ENCODE data around the gene GRIN2B. TPM values are rescaled to one million over a fixed set of nuclear protein-coding genes. Genes with fewer than 3 reads are reported as not detected.

The GRIN2B gene
- total and polyA plus RNA-seq, 9 of the 15 experiments (the other 6 are each of a cell fraction or from before 2014, with no cell fraction given) = not detected

GRCh38 chr12:13978876-13979275 is 2.5 kb downstream of the GRIN2B start:
- ATAC-seq (no peak), FAIRE-seq (no peak), DNase-seq (ENCODE audit: extremely low read depth in 1 of 4, low spot score in 3 of 4) (no peak)
- no peaks in the 10 kb centered on the region; a peak in 1 of 5 replicates for H3K4me1 ChIP-seq (replicated peaks in 1 of 2; ENCODE audit: control insufficient read depth in 2 of 2, insufficient read depth in 2 of 2, low read length in 2 of 2)
- no peaks in the 10 kb centered on the region; a peak in 1 of 5 replicates for H3K27me3 ChIP-seq (ENCODE audit: control insufficient read depth in 2 of 2, insufficient read depth in 2 of 2, low read length in 2 of 2)
- H2AFZ ChIP-seq (ENCODE audit: low read depth, low read length) = no peak overlapping the region
- no peaks in the 10 kb centered on the region for H3K36me3 ChIP-seq (ENCODE audit: control insufficient read depth, insufficient read depth, low read length)
- no peak overlapping the region for H3K4me2 ChIP-seq (ENCODE audit: insufficient read depth, low read length)
- POLR2A ChIA-PET = no interaction called here
- in situ Hi-C loops (cut with MboI) (no loop called here), intact Hi-C loops (cut with micrococcal nuclease) (loop anchor here (10.0 kb wide), 1 partner anchor 186 kb away; no protein-coding TSS in a partner anchor)
- CTCF ChIA-PET (ENCODE audit: low intra/inter-chr PET ratio) = no interaction called here
- H3K9ac ChIP-seq (ENCODE audit: insufficient read depth in 1 of 2, low read depth in 2 of 2, low read length in 2 of 2) = no peak overlapping the region
- H3K9me3 ChIP-seq (replicated peaks; ENCODE audit: control insufficient read depth, insufficient read depth, low read depth, low read length) = no peaks in the 10 kb centered on the region
- no peaks in the 10 kb centered on the region for H4K20me1 ChIP-seq (replicated peaks; ENCODE audit: control insufficient read depth, insufficient read depth, low read length)
- 0% methylated on average over 4 of the region's 4 CpGs for WGBS (ENCODE audit: insufficient coverage, low coverage, missing lambda C conversion rate)
- TF ChIP-seq, protein P1, sequence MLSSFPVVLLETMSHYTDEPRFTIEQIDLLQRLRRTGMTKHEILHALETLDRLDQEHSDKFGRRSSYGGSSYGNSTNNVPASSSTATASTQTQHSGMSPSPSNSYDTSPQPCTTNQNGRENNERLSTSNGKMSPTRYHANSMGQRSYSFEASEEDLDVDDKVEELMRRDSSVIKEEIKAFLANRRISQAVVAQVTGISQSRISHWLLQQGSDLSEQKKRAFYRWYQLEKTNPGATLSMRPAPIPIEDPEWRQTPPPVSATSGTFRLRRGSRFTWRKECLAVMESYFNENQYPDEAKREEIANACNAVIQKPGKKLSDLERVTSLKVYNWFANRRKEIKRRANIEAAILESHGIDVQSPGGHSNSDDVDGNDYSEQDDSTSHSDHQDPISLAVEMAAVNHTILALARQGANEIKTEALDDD (IDR thresholded peaks at IDR 0.05) = no peak
- TF ChIP-seq, protein P2, sequence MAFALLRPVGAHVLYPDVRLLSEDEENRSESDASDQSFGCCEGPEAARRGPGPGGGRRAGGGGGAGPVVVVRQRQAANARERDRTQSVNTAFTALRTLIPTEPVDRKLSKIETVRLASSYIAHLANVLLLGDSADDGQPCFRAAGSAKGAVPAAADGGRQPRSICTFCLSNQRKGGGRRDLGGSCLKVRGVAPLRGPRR (CRISPR knock-in tag; IDR thresholded peaks at IDR 0.05) = no peak
- TF ChIP-seq ZNF740 (CRISPR knock-in tag; IDR thresholded peaks at IDR 0.05) (no peak), ZNF740 (tag; IDR thresholded peaks at IDR 0.05) (no peak), TCF3 (CRISPR knock-in tag; IDR thresholded peaks at IDR 0.05) (no peak), COPS2 (conservative IDR thresholded peaks at IDR 0.05) (no peak), MEF2A (IDR thresholded peaks at IDR 0.05; ENCODE audit: control insufficient read depth, low read depth, low read length) (no peak), RCOR1 (IDR thresholded peaks at IDR 0.05; ENCODE audit: borderline replicate concordance in 1 of 2, low read depth in 2 of 2, low read length in 2 of 2) (no peak), ZNF140 (CRISPR knock-in tag; IDR thresholded peaks at IDR 0.05) (no peak), ZSCAN29 (IDR thresholded peaks at IDR 0.05) (no peak), ZNF79 (CRISPR knock-in tag; IDR thresholded peaks at IDR 0.05; ENCODE audit: low read depth) (no peak), BDP1 (IDR thresholded peaks at IDR 0.05; ENCODE audit: insufficient read depth, insufficient read length) (no peak), RBFOX2 (IDR thresholded peaks at IDR 0.05; ENCODE audit: low read depth, low read length) (no peak), SMAD4 (CRISPR knock-in tag; conservative IDR thresholded peaks at IDR 0.05) (no peak), PHB (CRISPR knock-in tag; IDR thresholded peaks at IDR 0.05) (no peak), SMARCA4 (IDR thresholded peaks at IDR 0.05) (no peak), ZNF197 (CRISPR knock-in tag; IDR thresholded peaks at IDR 0.05; ENCODE audit: low read depth) (no peak)
- TF ChIP-seq, protein P3, sequence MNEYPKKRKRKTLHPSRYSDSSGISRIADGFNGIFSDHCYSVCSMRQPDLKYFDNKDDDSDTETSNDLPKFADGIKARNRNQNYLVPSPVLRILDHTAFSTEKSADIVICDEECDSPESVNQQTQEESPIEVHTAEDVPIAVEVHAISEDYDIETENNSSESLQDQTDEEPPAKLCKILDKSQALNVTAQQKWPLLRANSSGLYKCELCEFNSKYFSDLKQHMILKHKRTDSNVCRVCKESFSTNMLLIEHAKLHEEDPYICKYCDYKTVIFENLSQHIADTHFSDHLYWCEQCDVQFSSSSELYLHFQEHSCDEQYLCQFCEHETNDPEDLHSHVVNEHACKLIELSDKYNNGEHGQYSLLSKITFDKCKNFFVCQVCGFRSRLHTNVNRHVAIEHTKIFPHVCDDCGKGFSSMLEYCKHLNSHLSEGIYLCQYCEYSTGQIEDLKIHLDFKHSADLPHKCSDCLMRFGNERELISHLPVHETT (CRISPR knock-in tag; conservative IDR thresholded peaks at IDR 0.05 in 1 of 2, IDR thresholded peaks at IDR 0.05 in 1 of 2) = no peak
- H3K27ac ChIP-seq (ENCODE audit: extremely low read depth, low read depth, low read length) = no peak overlapping the region
- no peaks in the 10 kb centered on the region for H3K9me1 ChIP-seq (ENCODE audit: control insufficient read depth, insufficient read depth, low read length)
- H3K79me2 ChIP-seq (ENCODE audit: control insufficient read depth, insufficient read depth, low read length) = no peaks in the 10 kb centered on the region
- no peak overlapping the region for H3K4me3 ChIP-seq
- BruUV-seq (replicated peaks) = no TSS peak
